Stomach smooth muscle (tissue), 2 donors: ENCODE data around the gene NMD3.
"Not testable (repeated sequence)": the region's sequence is repeated elsewhere in the genome, so short reads cannot be mapped to it uniquely, and the experiment has no call there.

Source experiments
- H3K27ac ChIP-seq: one replicate; pipeline ENCODE4 v1.7.0; 2013; ENCODE audit warnings: mild to moderate bottlenecking, low read length, inconsistent platforms
- H3K27me3 ChIP-seq, 2 donors: one replicate each; pipeline ENCODE4 v1.7.0; 2013; ENCODE audit warnings: low read length in 2 of 2; ENCODE audit not compliant: insufficient read depth in 2 of 2, control insufficient read depth in 1 of 2
- H3K36me3 ChIP-seq, 2 donors: one replicate each; pipeline ENCODE4 v1.7.0; 2013; ENCODE audit warnings: low read length in 2 of 2; ENCODE audit not compliant: control insufficient read depth in 2 of 2, insufficient read depth in 2 of 2
- H3K4me1 ChIP-seq: one replicate; pipeline ENCODE4 v1.7.0; 2013; ENCODE audit warnings: low read length; ENCODE audit not compliant: control insufficient read depth, insufficient read depth
- H3K4me3 ChIP-seq, 2 donors: one replicate each; pipeline ENCODE4 v1.7.0; 2013; ENCODE audit warnings: low read length in 2 of 2
- H3K9ac ChIP-seq, 2 donors: one replicate each; pipeline ENCODE4 v1.7.0; 2013; ENCODE audit warnings: low read length in 2 of 2, mild to moderate bottlenecking in 1 of 2
- H3K9me3 ChIP-seq, 2 donors: one replicate each; pipeline ENCODE4 v1.7.0; 2013; ENCODE audit warnings: low read length in 2 of 2; ENCODE audit not compliant: control insufficient read depth in 2 of 2
- donor health status: healthy.
- donor health status: Pancreatic carcinoma.

The NMD3 gene

GRCh38 chr3:161275919-161276318 lies 54.8 kb downstream of the NMD3 start:
- H3K9me3 ChIP-seq, result no peaks in the 10 kb centered on the region
- no peak overlapping the region for H3K27ac ChIP-seq
- no peak overlapping the region for H3K4me3 ChIP-seq
- no peaks in the 10 kb centered on the region for H3K27me3 ChIP-seq
- H3K9ac ChIP-seq, result no peak overlapping the region
- H3K4me1 ChIP-seq, result no peaks in the 10 kb centered on the region
- peaks cover 0 to 4% of the 10 kb centered on the region in 2 donors for H3K36me3 ChIP-seq

- not testable (repeated sequence) for H3K27ac ChIP-seq, H3K9ac ChIP-seq, H3K36me3 ChIP-seq, H3K4me3 ChIP-seq, H3K4me1 ChIP-seq, H3K9me3 ChIP-seq, H3K27me3 ChIP-seq
Observed at GRCh38 chr3:161282387-161282786, 61.3 kb downstream of the NMD3 start.

- Histone ChIP-seq H3K4me3 (no peak overlapping the region), H3K27me3 (no peaks in the 10 kb centered on the region), H3K36me3 (no peaks in the 10 kb centered on the region), H3K27ac (no peak overlapping the region), H3K4me1 (no peaks in the 10 kb centered on the region), H3K9ac (no peak overlapping the region), H3K9me3 (no peaks in the 10 kb centered on the region)
Observed at GRCh38 chr3:161284989-161285388, 63.9 kb downstream of the NMD3 start.

GRCh38 chr3:161289174-161289573 lies 68.1 kb downstream of the NMD3 start:
- Histone ChIP-seq H3K4me1 (no peaks in the 10 kb centered on the region), H3K27ac (no peak overlapping the region), H3K36me3 (no peaks in the 10 kb centered on the region), H3K4me3 (no peak overlapping the region), H3K27me3 (no peaks in the 10 kb centered on the region), H3K9ac (no peak overlapping the region), H3K9me3 (no peaks in the 10 kb centered on the region)

GRCh38 chr3:161291191-161291901 lies 70.2 kb downstream of the NMD3 start:
- no peak overlapping the region for H3K27ac ChIP-seq
- no peaks in the 10 kb centered on the region for H3K27me3 ChIP-seq
- no peaks in the 10 kb centered on the region for H3K4me1 ChIP-seq
- H3K36me3 ChIP-seq, result no peaks in the 10 kb centered on the region
- H3K9ac ChIP-seq, result no peak overlapping the region
- H3K4me3 ChIP-seq, result no peak overlapping the region
- H3K9me3 ChIP-seq, result no peaks in the 10 kb centered on the region

- Histone ChIP-seq H3K4me3 (no peak overlapping the region), H3K9me3 (no peaks in the 10 kb centered on the region), H3K9ac (no peak overlapping the region), H3K36me3 (no peaks in the 10 kb centered on the region), H3K27ac (no peak overlapping the region), H3K4me1 (no peaks in the 10 kb centered on the region), H3K27me3 (no peaks in the 10 kb centered on the region)
Observed at GRCh38 chr3:161293381-161293780, 72.3 kb downstream of the NMD3 start.

- H3K9ac ChIP-seq, result no peak overlapping the region
- no peak overlapping the region for H3K27ac ChIP-seq
- H3K4me3 ChIP-seq, result no peak overlapping the region
- H3K36me3 ChIP-seq, result peaks cover 0 to 2% of the 10 kb centered on the region in 2 donors
- H3K9me3 ChIP-seq, result no peaks in the 10 kb centered on the region
- no peaks in the 10 kb centered on the region for H3K4me1 ChIP-seq
- H3K27me3 ChIP-seq, result no peaks in the 10 kb centered on the region
Observed at GRCh38 chr3:161295325-161295724, 74.2 kb downstream of the NMD3 start.

- Histone ChIP-seq H3K9me3 (no peaks in the 10 kb centered on the region), H3K27me3 (no peaks in the 10 kb centered on the region), H3K4me3 (no peak overlapping the region), H3K4me1 (no peaks in the 10 kb centered on the region), H3K27ac (no peak overlapping the region), H3K36me3 (peaks cover 0 to 2% of the 10 kb centered on the region in 2 donors), H3K9ac (no peak overlapping the region)
Observed at GRCh38 chr3:161296814-161297213, 75.7 kb downstream of the NMD3 start.
